Skin of body (tissue), 2 donors: Measurements from ENCODE around the gene RNF223. TPM values are rescaled to one million over a fixed set of nuclear protein-coding genes. Genes with fewer than 3 reads are reported as not detected.
"Not testable (repeated sequence)": the region's sequence is repeated elsewhere in the genome, so short reads cannot be mapped to it uniquely, and the experiment has no call there.

ENCODE experiments used
- DNase-seq: peaks from one replicate; lab custom pipeline; 2025; lab: John Stamatoyannopoulos, UW
- total RNA-seq: library from RNA; depleted of rRNA; stranded (reverse); fragments of >200 nt; gene quantifications from one replicate; pipeline ENCODE4 v1.2.3, GENCODE V29; 2014

RNF223 gene
- total RNA-seq, 1 donor from 2014 or later = 0.69 TPM

GRCh38 chr1:1061682-1062345 lies 12.3 kb downstream of the RNF223 start:
- DNase-seq = no peak

GRCh38 chr1:1060281-1061000 lies 13.7 kb downstream of the RNF223 start:
- no peak for DNase-seq

GRCh38 chr1:1059494-1060280 lies 14.4 kb downstream of the RNF223 start:
- no peak for DNase-seq

GRCh38 chr1:1058921-1059493 lies 15.1 kb downstream of the RNF223 start:
- no peak for DNase-seq

GRCh38 chr1:1058088-1058905 lies 15.8 kb downstream of the RNF223 start:
- DNase-seq = no peak

GRCh38 chr1:1057769-1058087 lies 16.4 kb downstream of the RNF223 start:
- not testable (repeated sequence) for DNase-seq

- no peak for DNase-seq
Observed at GRCh38 chr1:1055841-1056736, 18.0 kb downstream of the RNF223 start.

- no peak for DNase-seq
Observed at GRCh38 chr1:1054971-1055370, 19.1 kb downstream of the RNF223 start.

- DNase-seq = no peak
Observed at GRCh38 chr1:1054099-1054700, 19.9 kb downstream of the RNF223 start.

GRCh38 chr1:1053682-1054081 lies 20.4 kb downstream of the RNF223 start:
- no peak for DNase-seq

- DNase-seq = no peak
Observed at GRCh38 chr1:1053022-1053421, 21.1 kb downstream of the RNF223 start.

- no peak for DNase-seq
Observed at GRCh38 chr1:1052003-1052840, 21.9 kb downstream of the RNF223 start.

- DNase-seq = no peak
Observed at GRCh38 chr1:1051127-1051810, 22.8 kb downstream of the RNF223 start.

- no peak for DNase-seq
Observed at GRCh38 chr1:1050577-1051052, 23.5 kb downstream of the RNF223 start.

GRCh38 chr1:1049318-1050165 lies 24.6 kb downstream of the RNF223 start:
- no peak for DNase-seq

- DNase-seq = no peak
Observed at GRCh38 chr1:1048765-1049164, 25.3 kb downstream of the RNF223 start.

- no peak for DNase-seq
Observed at GRCh38 chr1:1047963-1048362, 26.1 kb downstream of the RNF223 start.
